Measurements from ENCODE around the gene CTNNA1. TPM values are rescaled to one million over a fixed set of nuclear protein-coding genes. Genes with fewer than 3 reads are reported as not detected.
"Not testable (repeated sequence)": the region's sequence is repeated elsewhere in the genome, so short reads cannot be mapped to it uniquely, and the experiment has no call there.

The CTNNA1 gene, protein sequence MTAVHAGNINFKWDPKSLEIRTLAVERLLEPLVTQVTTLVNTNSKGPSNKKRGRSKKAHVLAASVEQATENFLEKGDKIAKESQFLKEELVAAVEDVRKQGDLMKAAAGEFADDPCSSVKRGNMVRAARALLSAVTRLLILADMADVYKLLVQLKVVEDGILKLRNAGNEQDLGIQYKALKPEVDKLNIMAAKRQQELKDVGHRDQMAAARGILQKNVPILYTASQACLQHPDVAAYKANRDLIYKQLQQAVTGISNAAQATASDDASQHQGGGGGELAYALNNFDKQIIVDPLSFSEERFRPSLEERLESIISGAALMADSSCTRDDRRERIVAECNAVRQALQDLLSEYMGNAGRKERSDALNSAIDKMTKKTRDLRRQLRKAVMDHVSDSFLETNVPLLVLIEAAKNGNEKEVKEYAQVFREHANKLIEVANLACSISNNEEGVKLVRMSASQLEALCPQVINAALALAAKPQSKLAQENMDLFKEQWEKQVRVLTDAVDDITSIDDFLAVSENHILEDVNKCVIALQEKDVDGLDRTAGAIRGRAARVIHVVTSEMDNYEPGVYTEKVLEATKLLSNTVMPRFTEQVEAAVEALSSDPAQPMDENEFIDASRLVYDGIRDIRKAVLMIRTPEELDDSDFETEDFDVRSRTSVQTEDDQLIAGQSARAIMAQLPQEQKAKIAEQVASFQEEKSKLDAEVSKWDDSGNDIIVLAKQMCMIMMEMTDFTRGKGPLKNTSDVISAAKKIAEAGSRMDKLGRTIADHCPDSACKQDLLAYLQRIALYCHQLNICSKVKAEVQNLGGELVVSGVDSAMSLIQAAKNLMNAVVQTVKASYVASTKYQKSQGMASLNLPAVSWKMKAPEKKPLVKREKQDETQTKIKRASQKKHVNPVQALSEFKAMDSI
- total RNA-seq = 100 to 1,000 TPM; 107 to 140 TPM

DNA sequence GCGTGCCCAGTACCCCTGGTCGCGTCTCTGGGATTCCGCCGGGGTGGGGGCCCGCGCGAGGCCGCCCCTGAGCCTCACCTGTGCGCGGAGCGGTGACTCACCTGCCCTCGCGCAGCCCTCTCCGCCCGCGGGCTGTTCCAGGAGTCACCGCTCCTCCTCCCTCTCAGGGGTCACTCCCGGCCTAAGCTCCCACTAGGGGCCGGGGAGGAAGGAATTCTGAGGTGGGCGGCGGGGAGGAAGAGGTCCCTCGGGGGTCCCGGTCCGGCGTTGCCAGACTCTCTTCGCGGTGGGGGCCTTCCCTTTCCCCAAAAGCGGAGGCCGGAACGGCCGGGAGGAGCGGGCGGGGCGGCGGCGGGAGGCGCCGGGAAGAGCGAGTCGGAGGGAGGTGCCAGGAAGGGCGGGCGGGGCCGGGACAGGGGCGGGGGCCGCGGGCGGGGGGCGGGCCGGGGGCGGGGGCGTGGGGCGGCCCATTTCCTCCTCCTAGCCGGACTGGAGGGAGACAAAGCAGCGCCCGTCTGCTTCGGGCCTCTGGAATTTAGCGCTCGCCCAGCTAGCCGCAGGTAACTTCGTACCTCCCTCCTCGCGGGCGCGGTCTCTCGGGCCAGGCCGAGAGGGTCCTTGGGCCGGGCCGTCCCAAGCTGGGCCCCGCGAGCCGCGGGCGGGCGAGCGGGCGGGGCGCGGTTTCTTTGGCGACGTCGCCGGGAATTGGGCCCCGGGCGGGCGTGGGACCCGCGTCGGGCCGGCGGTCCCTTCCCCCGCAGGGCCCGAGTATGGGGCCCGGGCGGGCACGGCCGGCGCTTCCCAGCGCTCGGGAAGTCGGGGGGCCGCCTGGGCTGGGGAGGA is at the start of gene CTNNA1:
CTNNA1 (plus strand) TSS at position 475 of the 843 bp plus-strand sequence. CDS start 28,500 bp downstream, outside the sequence.
- intact Hi-C loops (cut with DNase I) = no loop called here

DNA sequence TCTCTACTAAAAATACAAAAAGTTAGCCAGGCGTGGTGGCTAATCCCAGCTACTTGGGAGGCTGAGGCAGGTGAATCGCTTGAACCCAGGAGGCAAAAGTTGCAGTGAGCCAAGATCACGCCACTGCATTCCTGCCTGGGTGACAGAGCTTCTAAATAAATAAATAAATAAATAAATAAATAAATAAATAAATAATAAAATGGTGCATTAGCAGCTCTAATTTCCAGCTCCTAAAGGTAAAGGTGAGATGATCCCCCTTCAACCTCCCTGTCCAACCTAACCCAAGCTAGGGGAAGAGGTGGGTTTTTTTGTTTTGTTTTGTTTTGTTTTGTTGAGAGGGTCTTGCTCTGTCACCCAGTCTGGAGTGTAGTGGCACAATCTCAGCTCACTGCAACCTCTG is 49.4 kb upstream of the CTNNA1 start:
- intact Hi-C loops (cut with DNase I); DNase-seq; H3K9me3 ChIP-seq; H3K4me3 ChIP-seq; H3K27me3 ChIP-seq; H3K4me1 ChIP-seq; H3K36me3 ChIP-seq (replicated peaks in 1 of 2; ENCODE audit: insufficient read depth in 1 of 2, low read depth in 2 of 2); ATAC-seq; H3K27ac ChIP-seq: not testable (repeated sequence)
- WGBS, 2 donors = 92% methylated on average over 3 of the region's 3 CpGs

More for the DNA sequence above, at the start of gene CTNNA1:
- H3K4me3 ChIP-seq = peak within 1 kb of the TSS; percentile 68 to 86
- peaks cover 30% of the 10 kb centered on the region for H3K4me1 ChIP-seq
- H3K27ac ChIP-seq = peak within 1 kb of the TSS; percentile 98 to 100 (median 99)
- H3K36me3 ChIP-seq (replicated peaks in 1 of 2; ENCODE audit: insufficient read depth in 1 of 2, low read depth in 2 of 2) = no peaks in the 10 kb centered on the region
- TF ChIP-seq, protein P1, sequence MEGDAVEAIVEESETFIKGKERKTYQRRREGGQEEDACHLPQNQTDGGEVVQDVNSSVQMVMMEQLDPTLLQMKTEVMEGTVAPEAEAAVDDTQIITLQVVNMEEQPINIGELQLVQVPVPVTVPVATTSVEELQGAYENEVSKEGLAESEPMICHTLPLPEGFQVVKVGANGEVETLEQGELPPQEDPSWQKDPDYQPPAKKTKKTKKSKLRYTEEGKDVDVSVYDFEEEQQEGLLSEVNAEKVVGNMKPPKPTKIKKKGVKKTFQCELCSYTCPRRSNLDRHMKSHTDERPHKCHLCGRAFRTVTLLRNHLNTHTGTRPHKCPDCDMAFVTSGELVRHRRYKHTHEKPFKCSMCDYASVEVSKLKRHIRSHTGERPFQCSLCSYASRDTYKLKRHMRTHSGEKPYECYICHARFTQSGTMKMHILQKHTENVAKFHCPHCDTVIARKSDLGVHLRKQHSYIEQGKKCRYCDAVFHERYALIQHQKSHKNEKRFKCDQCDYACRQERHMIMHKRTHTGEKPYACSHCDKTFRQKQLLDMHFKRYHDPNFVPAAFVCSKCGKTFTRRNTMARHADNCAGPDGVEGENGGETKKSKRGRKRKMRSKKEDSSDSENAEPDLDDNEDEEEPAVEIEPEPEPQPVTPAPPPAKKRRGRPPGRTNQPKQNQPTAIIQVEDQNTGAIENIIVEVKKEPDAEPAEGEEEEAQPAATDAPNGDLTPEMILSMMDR (IDR thresholded peaks at IDR 0.05) = peak in 3 of 7 experiments; percentile 18 to 36 (median 28)
- peak; percentile 83 to 89 (median 86) for TF ChIP-seq POLR2A (IDR thresholded peaks at IDR 0.05)
- WGBS, 2 donors = 1% methylated on average over 62 of the region's 102 CpGs; no CpG with 5 or more reads in 1 of the 2 donors
- H3K9me3 ChIP-seq = no peaks in the 10 kb centered on the region
- no peaks in the 10 kb centered on the region for H3K27me3 ChIP-seq
- DNase-seq (peak; percentile 86 to 91 (median 88)), ATAC-seq (peak; percentile 89)

DNA sequence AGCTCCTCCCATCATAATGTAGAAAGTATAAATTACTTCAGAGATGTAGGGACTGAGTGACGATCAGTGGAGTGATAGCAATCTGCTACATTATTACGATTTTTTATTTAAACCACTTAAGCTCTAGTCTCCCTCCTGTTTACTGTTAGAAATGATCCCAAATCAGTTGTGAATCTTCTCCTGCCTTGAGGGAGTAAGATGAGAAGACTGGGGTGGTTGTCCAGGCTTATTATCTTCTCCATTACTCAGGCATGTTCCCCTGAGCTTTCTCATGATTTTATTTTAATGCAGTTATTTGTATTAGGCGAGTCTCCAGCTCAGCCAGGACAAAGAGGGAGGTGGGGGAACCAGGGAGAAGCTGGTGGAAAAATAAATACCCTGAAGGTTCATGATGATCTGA is 48.2 kb upstream of the CTNNA1 start:
- no peak for ATAC-seq
- TF ChIP-seq, protein P1 (IDR thresholded peaks at IDR 0.05) = no peak
- TF ChIP-seq POLR2A (IDR thresholded peaks at IDR 0.05) = no peak
- H3K27ac ChIP-seq = no peak overlapping the region
- no peak for DNase-seq
- H3K9me3 ChIP-seq = no peaks in the 10 kb centered on the region
- peaks cover 4% of the 10 kb centered on the region for H3K4me1 ChIP-seq
- intact Hi-C loops (cut with DNase I) = no loop called here
- no peaks in the 10 kb centered on the region for H3K27me3 ChIP-seq
- no peaks in the 10 kb centered on the region for H3K36me3 ChIP-seq (replicated peaks in 1 of 2; ENCODE audit: insufficient read depth in 1 of 2, low read depth in 2 of 2)
- no peak overlapping the region for H3K4me3 ChIP-seq
- WGBS, 2 donors = 66 to 73% methylated on average over 3 of the region's 3 CpGs

DNA sequence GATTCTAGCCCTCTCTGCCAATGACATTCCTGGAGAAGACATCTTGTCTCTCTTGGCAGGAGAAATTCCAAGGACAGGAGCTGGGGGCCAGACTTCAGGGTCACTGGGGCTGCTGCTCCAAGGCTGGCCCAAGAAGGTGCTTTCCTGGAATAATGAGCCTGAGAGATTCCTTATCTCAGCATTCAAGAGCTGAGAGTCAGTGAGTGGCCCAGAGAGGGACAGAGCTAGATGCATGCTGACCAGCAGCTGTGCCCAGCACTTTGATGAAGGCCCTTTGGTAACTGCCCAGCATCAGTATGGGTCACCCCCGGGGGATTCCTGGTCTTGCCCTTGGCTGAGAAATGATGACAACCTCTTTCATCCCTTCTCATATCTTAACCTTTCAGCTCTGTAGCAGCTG is 47.7 kb upstream of the CTNNA1 start:
- TF ChIP-seq, protein P1 (IDR thresholded peaks at IDR 0.05) = no peak
- TF ChIP-seq POLR2A (IDR thresholded peaks at IDR 0.05) = no peak

More for the DNA sequence above, 47.7 kb upstream of the CTNNA1 start:
- H3K9me3 ChIP-seq = no peaks in the 10 kb centered on the region
- no peaks in the 10 kb centered on the region for H3K27me3 ChIP-seq
- DNase-seq = no peak
- H3K4me1 ChIP-seq = peaks cover 4% of the 10 kb centered on the region
- H3K36me3 ChIP-seq (replicated peaks in 1 of 2; ENCODE audit: insufficient read depth in 1 of 2, low read depth in 2 of 2) = no peaks in the 10 kb centered on the region
- no peak for ATAC-seq
- no peak overlapping the region for H3K27ac ChIP-seq
- WGBS, 2 donors = 67 to 73% methylated on average over 1 of the region's 1 CpG
- intact Hi-C loops (cut with DNase I) = no loop called here
- H3K4me3 ChIP-seq = no peak overlapping the region

Data from body of pancreas (tissue), 4 donors.